Measurements from ENCODE around the gene PPP1R12B. TPM values are rescaled to one million over a fixed set of nuclear protein-coding genes. Genes with fewer than 3 reads are reported as not detected.
"Not testable (repeated sequence)": the region's sequence is repeated elsewhere in the genome, so short reads cannot be mapped to it uniquely, and the experiment has no call there.

Gene PPP1R12B
- total RNA-seq, 2 experiments from 2014 or later = 19.1 to 23.5 TPM

DNA sequence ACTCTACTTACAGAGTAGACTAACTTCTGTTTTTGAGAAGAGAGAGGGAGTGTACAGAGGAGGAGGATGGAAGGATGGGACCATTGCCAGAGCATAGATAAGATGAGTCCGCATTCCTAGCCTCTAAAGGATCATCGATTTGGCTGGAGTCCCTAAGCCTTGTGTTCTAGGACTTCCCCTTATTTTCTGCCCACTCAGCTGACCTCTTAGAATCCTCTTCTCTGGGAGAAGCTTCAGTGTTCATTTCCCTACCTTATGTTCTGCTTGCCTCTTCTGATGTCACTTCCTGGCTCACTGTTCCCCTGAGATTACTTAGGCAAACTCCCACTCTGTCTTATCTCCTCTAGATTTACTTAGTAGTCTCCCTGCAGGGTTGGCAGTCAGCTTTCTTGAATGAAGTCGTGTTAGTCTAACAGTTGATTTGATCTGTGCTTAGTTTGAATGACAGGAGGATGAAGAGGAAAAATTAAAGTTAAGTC, 205.1 kb downstream of the PPP1R12B start:
- Histone ChIP-seq H3K9me3 (ENCODE audit: low read length) (no peaks in the 10 kb centered on the region), H4K20me1 (ENCODE audit: insufficient read depth, low read length) (no peaks in the 10 kb centered on the region), H3K9me2 (ENCODE audit: insufficient read depth, low read length) (no peaks in the 10 kb centered on the region), H3K4me1 (ENCODE audit: insufficient read depth, low read length, poor library complexity, severe bottlenecking) (peaks cover 12% of the 10 kb centered on the region), H3K27ac (ENCODE audit: low read depth, low read length, poor library complexity, severe bottlenecking) (no peak overlapping the region), H3K4me2 (ENCODE audit: low read length) (peak overlapping the region; percentile 35), H3K36me3 (ENCODE audit: insufficient read depth, low read length) (no peaks in the 10 kb centered on the region), H3K4me3 (ENCODE audit: low read depth, low read length, poor library complexity, severe bottlenecking) (no peak overlapping the region), H3K79me2 (ENCODE audit: insufficient read depth, low read depth, low read length) (no peaks in the 10 kb centered on the region), H2AFZ (ENCODE audit: low read length) (no peak overlapping the region)
- peak; percentile 55 for DNase-seq (ENCODE audit: low spot score)
- BruUV-seq (replicated peaks) = no TSS peak
- intact Hi-C loops (cut with micrococcal nuclease; ENCODE audit: unreplicated experiment) = no loop called here
- TF ChIP-seq, protein P1, sequence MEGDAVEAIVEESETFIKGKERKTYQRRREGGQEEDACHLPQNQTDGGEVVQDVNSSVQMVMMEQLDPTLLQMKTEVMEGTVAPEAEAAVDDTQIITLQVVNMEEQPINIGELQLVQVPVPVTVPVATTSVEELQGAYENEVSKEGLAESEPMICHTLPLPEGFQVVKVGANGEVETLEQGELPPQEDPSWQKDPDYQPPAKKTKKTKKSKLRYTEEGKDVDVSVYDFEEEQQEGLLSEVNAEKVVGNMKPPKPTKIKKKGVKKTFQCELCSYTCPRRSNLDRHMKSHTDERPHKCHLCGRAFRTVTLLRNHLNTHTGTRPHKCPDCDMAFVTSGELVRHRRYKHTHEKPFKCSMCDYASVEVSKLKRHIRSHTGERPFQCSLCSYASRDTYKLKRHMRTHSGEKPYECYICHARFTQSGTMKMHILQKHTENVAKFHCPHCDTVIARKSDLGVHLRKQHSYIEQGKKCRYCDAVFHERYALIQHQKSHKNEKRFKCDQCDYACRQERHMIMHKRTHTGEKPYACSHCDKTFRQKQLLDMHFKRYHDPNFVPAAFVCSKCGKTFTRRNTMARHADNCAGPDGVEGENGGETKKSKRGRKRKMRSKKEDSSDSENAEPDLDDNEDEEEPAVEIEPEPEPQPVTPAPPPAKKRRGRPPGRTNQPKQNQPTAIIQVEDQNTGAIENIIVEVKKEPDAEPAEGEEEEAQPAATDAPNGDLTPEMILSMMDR (conservative IDR thresholded peaks at IDR 0.05; ENCODE audit: low read length) = no peak
- no peak for TF ChIP-seq EZH2phosphoT487 (IDR thresholded peaks at IDR 0.05; ENCODE audit: borderline replicate concordance, low read depth, low read length)
- POLR2A ChIA-PET = interaction anchor here (0.6 kb wide), 1 partner anchor 147 kb away, joined by 3 read pairs; no protein-coding TSS in a partner anchor
- CTCF ChIA-PET (ENCODE audit: unreplicated experiment) = no interaction called here

DNA sequence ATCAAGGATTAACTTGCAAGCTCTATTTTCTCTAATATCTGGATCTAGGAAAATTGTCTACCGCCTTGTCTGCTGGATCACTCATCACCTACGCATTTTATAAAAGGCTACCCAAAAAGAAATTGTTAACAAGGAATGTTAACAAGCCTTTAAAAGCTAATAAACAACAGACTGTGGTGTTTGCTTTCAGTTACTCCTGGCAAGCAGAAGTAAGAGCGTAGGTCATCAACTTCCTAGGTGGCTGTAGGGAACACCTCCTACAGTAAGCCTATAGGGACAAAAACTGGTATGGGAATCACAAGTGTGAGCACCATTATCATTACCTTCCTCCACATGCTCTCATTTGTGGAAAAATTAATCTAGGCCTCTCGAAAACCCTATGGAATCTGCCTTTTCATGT, 206.1 kb downstream of the PPP1R12B start:
- H3K4me3 ChIP-seq (ENCODE audit: low read depth, low read length, poor library complexity, severe bottlenecking); H3K9me2 ChIP-seq (ENCODE audit: insufficient read depth, low read length); H2AFZ ChIP-seq (ENCODE audit: low read length); H3K4me2 ChIP-seq (ENCODE audit: low read length); BruUV-seq (replicated peaks); DNase-seq (ENCODE audit: low spot score); H3K79me2 ChIP-seq (ENCODE audit: insufficient read depth, low read depth, low read length); H3K27ac ChIP-seq (ENCODE audit: low read depth, low read length, poor library complexity, severe bottlenecking); H3K9me3 ChIP-seq (ENCODE audit: low read length); H4K20me1 ChIP-seq (ENCODE audit: insufficient read depth, low read length); H3K36me3 ChIP-seq (ENCODE audit: insufficient read depth, low read length); intact Hi-C loops (cut with micrococcal nuclease; ENCODE audit: unreplicated experiment); CTCF ChIA-PET (ENCODE audit: unreplicated experiment): not testable (repeated sequence)
- POLR2A ChIA-PET = interaction anchor here (0.9 kb wide), 1 partner anchor 13 kb away, joined by 3 read pairs; no protein-coding TSS in a partner anchor
- peaks cover 12% of the 10 kb centered on the region for H3K4me1 ChIP-seq (ENCODE audit: insufficient read depth, low read length, poor library complexity, severe bottlenecking)

DNA sequence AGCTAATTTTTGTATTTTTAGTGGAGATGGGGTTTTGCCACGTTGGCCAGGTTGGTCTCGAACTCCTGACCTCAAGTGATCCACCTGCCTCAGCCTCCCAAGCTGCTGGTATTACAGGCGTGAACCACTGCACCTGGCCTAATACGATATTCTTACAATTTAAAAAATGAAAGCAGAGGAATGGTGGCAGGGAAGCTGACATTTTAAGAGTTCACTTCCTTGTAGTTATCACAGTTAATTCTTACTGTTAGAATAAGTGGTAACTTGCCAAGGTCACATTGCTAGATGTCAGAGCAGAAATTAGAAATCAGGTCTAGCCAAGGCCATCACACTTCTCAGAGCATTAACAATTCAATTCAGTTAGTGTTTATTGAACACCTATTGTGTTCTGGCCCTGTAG, 207.5 kb downstream of the PPP1R12B start:
- H4K20me1 ChIP-seq (ENCODE audit: insufficient read depth, low read length); H3K9me2 ChIP-seq (ENCODE audit: insufficient read depth, low read length); H3K36me3 ChIP-seq (ENCODE audit: insufficient read depth, low read length); intact Hi-C loops (cut with micrococcal nuclease; ENCODE audit: unreplicated experiment); CTCF ChIA-PET (ENCODE audit: unreplicated experiment); BruUV-seq (replicated peaks); H3K9me3 ChIP-seq (ENCODE audit: low read length); H3K27ac ChIP-seq (ENCODE audit: low read depth, low read length, poor library complexity, severe bottlenecking); H3K4me2 ChIP-seq (ENCODE audit: low read length); DNase-seq (ENCODE audit: low spot score); H3K79me2 ChIP-seq (ENCODE audit: insufficient read depth, low read depth, low read length); H2AFZ ChIP-seq (ENCODE audit: low read length); H3K4me3 ChIP-seq (ENCODE audit: low read depth, low read length, poor library complexity, severe bottlenecking): not testable (repeated sequence)
- peaks cover 12% of the 10 kb centered on the region for H3K4me1 ChIP-seq (ENCODE audit: insufficient read depth, low read length, poor library complexity, severe bottlenecking)
- POLR2A ChIA-PET = interaction anchor here (0.6 to 0.7 kb wide), 2 partner anchors 399 to 652 kb away, joined by 3 to 4 read pairs; no protein-coding TSS in a partner anchor

DNA sequence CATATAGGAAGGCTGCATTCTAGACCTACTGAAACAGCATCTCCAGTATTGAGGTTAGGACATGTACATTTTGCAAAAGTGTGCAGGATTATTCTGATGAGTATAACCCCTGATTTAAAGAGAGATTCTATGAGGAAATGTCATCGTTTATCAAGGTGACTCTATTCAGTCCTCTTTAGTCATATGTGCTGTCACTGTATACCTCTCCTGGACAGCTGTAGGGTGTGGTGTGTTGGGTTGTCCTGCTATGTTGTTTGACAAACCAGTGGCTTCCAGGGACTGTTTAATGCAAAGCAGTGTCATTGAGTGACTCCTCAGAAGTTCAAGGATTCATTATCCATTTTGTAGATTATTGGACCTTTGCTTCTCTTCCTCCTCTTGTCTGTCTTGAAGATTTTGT, 209.2 kb downstream of the PPP1R12B start:
- H3K4me3 ChIP-seq (ENCODE audit: low read depth, low read length, poor library complexity, severe bottlenecking); POLR2A ChIA-PET; H3K4me2 ChIP-seq (ENCODE audit: low read length); H3K9me2 ChIP-seq (ENCODE audit: insufficient read depth, low read length); intact Hi-C loops (cut with micrococcal nuclease; ENCODE audit: unreplicated experiment); DNase-seq (ENCODE audit: low spot score); H4K20me1 ChIP-seq (ENCODE audit: insufficient read depth, low read length); H3K36me3 ChIP-seq (ENCODE audit: insufficient read depth, low read length); H3K79me2 ChIP-seq (ENCODE audit: insufficient read depth, low read depth, low read length); CTCF ChIA-PET (ENCODE audit: unreplicated experiment); BruUV-seq (replicated peaks); H2AFZ ChIP-seq (ENCODE audit: low read length); H3K9me3 ChIP-seq (ENCODE audit: low read length); H3K27ac ChIP-seq (ENCODE audit: low read depth, low read length, poor library complexity, severe bottlenecking): not testable (repeated sequence)
- H3K4me1 ChIP-seq (ENCODE audit: insufficient read depth, low read length, poor library complexity, severe bottlenecking) = peaks cover 12% of the 10 kb centered on the region

All from OCI-LY7 (cell line).